ENCODE data around the gene ABL1.
"Not testable (repeated sequence)": the region's sequence is repeated elsewhere in the genome, so short reads cannot be mapped to it uniquely, and the experiment has no call there.

The ABL1 gene

DNA sequence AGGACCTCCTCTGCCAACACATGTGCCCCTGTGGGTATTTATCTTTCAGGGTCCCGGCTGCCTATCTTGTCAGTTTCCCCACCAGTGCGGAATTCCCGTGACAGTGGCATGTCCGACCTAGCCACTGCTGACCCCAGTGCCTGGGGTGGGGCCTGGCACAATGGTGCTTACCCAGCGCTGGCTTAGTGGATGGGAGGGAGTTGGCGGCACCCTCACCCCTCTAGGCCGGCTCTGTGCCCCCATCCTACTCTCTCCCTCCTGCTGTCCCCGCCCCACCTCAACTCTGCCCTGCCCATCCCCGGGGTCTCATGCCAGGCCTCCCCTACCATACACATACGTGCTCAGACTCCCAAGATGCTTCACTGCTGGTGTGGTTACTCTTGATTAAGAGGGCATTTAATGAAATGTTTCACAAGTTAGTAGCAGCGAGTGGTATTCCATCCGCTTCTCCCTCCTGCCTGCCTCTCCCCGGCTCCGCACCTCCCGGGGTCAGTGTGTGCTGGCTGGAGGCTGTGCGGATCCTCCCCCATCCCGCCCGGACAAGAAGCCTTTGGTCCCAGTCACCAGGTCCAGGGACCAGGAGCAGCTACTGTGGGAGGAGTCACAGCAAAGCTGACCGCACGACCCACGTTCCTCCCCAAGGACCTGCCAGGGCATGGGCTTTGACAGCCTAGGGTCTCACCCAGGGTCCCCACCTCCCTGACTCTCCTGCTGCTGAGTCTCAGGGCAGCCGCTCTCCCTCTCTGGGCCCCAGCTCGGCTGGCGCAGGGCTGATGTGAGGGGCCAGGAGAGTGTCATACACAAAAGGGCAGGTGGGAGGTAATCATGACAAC, 71.1 kb downstream of the ABL1 start:
- no peak for DNase-seq

DNA sequence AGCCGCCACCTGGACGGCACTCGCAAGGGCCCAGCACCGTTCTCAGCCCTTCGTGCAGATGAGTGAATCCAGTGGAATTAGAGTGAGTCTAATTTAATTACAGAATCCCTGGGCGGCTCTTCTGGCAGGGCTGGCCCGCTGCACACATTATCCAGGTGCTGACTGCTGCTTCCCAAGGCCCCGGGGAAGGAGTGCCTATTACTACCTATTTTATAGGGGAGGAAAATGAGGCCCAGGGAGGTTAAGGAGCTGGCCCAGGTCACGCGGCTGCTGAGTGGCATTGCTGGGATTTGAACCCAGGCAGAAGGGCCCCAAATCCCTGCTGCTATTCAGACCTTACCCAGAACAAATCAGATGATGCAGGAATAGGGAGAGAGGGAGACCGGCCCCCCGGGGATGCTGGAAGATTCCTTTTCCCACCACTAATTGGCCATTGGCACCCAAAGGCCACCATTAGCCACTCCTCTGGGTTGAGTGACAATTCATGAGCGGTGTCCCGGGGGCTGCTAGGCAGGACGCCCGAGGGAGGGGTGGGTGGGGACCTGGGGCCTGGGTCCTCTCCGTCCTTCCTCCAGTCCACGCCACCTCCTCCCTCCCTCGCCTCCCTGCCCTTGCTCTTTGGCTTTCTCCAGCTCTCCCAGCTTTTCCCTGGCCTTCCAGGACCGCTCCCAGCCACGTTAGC, 71.8 kb downstream of the ABL1 start:
- DNase-seq: no peak

DNA sequence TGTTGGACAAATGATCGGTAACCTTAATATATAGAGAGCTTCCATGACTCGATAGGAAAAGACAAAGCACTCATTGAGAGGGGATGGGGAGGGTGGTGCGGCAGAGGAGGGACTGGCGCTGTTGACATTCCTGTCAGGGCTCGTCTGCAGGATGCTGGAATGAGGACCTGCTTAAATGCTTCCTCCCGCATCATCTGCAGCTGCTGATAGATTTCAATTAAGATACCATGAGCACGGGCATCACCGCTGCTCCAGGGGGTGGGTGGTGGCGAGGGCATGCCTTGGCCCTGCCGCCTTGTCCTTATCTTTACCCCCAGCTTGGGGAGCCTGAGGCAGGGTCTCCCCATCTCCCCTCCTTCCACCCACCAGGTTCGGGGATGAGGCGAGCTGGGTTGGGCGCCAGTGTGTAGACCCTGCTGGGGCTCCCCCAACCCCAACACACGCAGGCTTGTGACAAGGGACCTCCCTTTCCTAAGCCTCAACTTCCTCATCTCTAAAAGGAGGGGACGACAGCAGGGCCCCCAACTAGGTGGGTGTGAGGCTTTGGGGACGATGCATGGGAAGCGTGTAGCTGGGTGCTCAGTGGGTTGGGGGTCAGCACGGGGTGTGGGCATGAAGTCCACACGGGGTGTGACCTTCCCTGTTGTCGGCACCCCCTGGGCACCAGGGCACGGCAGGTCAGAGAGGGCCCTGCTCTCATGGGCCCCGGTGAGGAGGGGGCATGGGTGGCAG, 73.3 kb downstream of the ABL1 start:
- no peak for DNase-seq

DNA sequence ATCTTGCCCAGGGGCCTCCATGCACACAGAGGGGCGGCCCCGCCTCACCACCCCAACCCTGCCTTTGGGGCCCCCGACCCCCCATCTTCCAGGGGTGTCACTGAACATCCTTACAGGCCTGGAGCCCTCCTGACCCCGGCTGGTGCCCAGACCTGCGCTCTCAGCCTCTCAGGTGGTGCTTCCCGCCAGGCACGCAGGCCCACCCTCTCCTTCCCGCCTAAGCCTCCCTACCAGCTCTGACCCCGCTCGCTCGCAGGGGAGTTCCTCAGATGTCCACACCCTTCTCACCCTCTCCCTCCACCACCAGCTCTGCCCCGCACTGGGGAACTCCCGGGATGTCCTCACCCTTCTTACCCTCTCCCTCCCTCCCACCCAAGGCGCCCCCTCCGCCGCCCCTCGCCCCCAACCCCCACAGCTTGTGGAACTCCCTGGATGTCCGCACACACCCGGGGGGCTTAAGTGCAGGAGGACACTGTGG, 73.9 kb downstream of the ABL1 start:
- no peak for DNase-seq

DNA sequence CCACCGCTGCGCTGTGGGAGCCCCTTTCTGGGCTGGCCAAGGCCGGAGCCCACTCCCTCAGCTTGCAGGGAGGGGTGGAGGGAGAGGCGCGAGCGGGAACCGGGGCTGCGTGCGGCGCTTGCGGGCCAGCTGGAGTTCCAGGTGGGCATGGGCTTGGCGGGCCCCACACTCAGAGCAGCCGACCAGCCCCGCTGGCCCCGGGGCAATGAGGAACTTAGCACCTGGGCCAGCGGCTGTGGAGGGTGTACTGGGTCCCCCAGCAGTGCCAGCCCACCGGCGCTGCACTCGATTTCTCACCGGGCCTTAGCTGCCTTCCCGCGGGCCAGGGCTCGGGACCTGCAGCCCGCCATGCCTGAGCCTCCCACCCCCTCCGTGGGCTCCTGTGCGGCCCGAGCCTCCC, 75.0 kb downstream of the ABL1 start:
- DNase-seq: not testable (repeated sequence)

DNA sequence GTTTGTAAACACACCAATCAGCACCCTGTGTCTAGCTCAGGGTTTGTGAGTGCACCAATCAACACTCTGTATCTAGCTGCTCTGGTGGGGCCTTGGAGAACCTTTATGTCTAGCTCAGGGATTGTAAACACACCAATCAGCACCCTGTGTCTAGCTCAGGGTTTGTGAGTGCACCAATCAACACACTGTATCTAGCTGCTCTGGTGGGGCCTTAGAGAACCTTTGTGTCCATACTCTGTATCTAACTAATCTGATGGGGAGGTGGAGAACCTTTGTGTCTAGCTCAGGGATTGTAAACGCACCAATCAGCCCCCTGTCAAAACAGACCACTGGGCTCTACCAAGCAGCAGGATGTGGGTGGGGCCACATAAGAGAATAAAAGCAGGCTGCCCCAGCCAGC, 75.6 kb downstream of the ABL1 start:
- not testable (repeated sequence) for DNase-seq

DNA sequence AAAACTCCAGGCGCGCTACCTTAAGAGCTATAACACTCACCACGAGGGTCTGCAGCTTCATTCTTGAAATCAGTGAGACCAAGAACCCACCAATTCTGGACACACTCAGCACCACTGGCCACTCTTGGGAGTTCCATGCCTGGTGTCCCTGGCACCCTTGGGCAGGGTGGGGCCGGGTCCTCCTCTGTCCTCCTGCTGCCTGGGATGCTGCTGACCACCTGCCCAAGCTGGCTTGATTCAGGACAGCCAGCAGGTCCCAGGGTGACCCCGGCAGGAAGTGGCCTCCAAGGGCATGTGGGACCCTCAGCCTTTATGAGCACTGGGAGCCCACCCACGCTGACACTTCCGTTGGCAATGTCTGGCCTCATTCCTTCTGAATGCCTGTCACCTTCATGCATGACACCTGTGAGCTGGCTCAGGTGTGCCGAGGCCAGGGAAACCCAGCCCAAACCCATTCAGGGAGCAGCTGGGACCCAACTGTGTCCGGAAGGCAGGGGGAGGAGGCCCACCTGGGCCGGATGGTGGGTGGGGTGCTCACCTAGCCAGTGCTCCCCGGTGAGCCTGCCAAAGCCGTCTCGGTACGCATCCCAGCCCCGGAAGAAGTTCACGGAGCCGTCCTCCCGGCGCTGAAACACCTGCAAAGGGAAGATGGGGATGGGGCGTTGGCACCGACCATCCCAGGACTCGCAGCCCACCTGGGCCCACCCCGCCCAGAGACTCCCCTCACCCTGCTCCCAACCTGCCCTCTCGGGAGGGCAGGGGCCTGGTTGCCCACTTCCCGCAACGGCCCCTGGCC, 76.4 kb downstream of the ABL1 start:
- DNase-seq: no peak

DNA sequence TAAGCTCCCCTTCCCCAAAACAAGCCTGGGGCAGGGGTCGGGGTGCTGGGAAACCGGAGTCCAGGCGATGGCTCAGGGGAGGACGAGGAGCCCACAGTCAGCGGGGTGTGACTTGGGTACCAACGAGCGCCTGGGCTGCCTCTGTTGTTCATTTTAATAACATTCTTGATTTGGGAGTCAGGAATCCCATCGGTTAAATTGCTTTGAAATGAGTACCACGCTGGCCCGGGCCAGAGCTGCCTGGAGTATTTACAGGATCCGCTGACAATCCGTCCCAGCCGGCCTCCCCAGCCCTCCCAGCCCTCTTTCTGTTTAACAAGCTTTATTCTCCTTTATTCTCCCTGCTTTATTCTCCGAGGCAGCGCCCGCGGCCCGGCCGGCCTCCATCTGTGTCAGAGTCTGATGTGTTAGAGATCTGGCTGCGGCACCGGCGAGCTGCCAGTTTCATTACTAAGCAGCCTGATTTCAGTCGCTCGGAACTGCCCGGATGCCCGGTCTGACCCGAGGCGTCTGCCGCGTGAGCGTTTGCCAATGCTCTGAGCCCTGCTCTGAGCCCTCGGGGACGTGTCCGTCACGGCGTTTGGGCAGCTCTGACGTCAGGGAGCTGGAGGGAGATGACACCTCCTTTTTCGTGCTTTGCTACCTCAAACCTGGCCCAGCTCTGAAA, 78.0 kb downstream of the ABL1 start:
- DNase-seq: no peak

DNA sequence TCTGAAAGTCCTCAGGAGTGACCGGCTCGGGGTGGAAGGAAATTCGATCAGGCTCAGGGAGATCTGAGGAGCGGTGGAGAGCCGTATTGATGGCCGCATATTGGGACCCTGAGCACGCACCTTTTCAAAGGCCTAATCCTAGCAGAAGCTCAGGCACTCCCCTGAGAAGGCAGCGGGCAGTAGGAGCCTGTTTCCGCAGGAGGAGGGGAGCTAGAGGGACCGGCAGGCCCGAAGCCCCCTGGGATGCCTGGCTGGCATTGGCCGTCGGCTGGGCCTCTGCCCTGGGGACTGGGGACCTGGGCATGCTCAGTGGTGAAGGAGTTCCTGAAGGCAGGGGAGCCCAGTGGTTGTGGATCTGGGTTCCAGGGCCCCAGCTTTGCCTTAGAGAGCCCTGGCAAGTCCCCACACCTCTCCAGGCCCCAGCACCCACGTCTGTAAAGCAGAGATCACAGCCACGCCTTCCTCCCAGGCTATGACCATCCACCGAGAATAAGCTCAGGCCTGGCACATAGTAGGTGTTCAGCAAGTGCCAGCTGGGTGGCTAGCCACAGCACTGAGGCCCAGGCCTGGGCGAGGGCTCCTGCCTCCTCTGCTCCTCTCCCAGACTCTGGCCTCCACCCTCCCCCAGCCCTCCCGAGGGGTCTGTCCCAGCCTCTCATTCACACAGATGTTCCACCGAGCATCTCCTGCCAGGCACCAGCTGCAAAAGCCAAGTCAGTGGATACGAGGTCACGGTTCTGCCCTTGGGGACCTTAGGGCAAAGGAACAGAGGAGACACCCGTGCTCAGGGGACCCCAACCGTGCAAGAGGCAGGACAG, 78.8 kb downstream of the ABL1 start:
- no peak for DNase-seq

DNA sequence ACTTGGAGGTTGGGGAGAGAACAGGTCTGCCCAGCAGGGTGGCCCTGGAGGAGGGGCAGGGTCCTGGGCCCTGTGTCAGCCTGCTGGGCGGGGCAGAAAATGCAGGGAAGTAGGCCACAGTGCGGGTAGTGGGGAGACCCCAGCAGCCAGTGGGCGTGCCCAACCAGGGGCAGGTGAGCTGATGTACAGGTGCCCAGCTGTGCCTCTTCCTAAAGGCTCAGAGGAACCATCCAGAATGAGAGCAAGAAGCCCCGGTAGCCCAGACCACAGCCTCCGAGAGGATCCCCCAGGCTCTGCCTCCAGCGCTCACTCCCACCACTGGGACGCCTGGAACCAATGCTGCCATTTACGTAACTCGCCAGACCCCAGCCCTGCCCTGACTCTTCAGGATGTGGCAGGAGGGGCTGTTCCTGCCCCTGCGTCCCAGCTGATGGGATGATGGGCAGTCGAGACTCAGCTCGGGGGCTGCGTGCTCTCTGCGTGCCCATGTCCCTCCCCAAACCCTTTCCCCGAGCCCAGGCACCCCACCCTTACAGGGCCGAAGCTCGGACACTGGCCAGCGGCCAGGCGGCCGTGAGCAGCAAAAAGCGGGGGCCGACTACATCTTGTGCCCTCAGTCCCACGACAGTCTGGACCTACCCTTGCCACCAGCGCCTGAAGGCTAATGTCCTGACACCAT, 79.5 kb downstream of the ABL1 start:
- DNase-seq: no peak

DNA sequence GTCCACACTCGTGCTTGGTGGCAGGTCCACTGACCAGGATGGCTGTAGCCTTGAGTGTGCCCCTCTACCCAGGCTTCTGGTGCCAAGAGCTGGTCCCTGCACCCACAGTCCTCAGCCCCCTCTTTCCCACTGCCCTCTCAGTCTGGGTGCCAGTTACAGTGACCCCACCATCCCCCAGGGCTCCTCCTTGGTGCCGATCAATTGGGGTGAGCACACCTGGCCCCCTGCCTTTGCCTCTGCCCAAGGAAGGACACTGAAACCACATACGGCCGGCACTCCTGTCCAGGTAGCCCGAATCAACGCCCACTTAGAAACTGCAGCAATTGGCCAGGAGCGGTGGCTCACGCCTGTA, 80.0 kb downstream of the ABL1 start:
- DNase-seq: no peak

DNA sequence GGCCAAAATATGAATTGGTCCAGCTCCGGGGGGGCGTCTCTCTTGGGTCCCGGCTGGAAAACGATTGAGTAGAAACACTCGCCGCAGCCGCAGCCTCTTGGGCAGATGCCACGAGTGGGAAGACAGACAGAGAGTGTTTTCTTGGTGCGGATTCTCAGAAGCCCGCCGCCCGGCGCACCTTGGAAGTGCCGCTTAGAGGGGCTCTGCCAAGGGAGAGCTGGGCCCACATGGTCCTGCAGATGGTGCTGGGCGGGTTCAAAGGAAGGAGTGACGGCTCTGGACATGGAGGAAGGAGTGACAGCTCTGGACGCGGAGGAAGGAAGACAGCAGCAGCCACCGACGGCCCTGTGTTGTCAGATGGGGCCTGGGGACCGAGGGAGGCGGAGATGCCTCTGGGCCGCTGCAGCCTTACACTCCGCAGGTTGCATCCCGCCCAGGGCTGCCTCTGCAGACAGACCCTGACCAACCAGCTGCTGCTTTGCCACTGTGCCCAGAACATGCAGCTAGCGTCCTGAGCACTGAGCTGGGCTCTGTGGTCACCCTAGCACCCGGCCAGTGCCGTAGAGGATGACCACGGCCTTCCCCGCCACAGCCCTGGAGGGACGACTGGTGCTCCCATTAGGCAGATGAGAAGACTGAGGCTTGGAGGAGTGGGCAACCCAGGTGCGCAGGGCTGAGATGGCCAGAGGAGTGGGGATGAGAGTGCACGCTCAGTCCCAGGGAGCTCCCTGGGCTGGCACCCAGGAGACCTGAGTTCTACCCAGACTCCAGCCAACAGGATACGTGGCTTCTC, 82.3 kb downstream of the ABL1 start:
- DNase-seq: no peak

DNA sequence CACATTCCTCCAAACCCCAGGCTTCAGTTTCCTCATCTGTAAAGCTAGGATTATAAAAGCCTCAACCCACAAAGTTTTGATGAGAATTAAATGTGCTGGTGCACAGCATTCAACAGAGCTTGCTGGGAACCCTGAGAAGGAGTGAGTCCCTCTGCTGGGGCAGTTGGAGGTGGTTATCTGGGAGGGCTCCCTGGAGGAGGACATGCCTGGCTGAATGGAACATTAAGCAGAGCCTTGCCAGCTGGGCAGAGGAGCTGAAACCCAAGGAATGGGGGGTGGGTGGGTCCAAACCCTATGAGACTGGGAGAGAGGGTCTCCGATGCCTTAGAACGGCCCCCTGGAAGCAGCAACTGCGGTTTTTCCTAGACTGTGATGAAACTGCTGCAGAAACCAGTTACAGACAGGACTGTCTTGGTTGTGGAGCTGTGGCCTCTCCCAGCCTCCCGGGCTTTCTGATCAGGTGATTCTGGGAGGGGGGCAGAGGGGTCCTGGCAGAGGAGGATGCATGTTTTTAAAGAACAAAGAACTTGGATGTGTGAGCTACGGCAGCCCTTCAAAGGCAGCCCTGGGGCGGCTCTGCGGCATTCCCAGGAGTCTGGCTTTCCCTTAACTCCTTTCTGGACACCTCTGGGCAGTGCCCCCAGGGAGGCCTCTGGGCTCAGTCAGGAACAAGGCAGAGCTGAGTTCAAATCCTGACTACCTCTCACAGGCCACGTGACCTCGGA, 83.2 kb downstream of the ABL1 start:
- DNase-seq: no peak

DNA sequence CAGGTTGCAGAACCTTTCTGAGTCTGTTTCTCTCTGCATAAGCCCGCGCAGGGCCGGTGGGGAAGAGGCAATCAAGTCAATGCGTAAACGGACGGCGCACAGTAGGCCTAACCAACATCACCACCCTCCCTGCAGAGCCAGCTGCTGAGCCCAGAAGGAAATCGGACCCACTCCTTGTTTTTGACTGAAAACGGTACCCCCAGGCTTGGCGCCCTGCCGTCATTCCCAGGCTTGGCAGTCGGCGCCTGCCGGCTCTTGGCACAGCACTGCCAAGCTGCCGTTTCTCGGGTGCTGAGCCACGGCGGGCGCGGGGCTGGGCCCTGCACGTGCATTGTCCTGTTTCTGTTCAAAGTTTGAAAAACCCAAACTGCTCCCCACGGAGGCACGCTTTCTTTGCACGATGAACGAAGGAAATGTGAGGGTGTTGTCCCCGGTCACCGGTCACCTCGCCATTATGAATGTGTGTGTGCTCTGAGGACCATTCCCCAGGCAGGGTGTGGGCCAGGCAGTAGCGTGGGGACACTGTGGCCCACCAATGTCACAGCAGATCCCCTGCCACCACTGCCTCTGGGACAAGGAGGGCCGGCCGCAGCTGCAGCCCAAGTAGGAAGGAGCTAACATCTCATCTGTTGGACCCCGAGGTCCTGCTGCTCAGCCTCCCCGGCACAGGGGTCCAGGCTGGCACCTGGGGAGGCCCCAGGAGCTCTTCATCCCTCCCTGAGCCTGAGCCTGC, 83.9 kb downstream of the ABL1 start:
- DNase-seq: no peak

DNA sequence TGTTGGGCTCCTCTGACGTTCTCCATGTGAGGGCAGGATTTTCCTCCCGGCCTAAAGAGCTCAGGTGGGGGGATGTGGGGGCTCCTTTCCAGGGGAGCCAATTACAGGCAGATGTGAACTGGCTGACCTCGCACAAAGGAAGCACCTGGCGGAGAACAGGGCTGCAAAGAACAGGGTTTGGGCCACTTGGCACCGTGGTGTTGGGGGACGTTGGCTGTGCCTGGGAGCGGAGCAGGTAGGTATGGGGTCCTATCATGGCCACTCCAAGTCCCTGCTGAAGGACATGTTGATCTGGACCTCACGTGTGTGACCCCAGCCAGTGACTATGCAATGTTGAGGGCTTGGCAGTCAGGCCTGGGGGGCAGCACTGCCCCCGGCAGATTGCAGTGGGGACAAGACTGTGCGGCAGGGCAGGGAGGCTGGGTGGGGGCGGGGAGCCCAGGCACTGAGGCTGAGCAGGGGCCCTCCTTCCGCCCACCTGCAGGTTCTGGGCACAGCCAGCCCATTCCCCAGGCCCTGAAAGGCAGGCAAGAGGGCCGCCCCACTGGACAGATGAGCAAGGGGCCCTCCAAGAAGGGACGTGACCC, 84.6 kb downstream of the ABL1 start:
- DNase-seq: no peak

DNA sequence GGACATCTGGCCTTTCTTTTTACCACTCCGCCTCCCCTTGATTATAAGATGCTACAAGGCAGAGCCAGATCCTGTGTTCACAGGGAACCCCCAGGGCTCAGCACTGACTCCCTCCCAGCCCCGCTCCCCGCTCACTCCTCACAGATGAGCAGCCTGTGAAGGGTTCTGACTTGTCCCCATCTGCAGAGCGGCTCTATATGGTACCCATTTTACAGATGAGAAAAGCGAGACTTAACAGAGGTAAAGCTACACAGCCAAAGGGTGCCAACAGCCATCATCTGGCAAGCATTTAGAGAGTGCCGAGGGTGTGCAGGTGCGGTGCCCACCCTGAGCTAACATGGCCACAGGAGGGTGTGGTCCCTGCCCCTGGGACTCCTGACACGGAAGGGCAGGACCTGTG, 85.2 kb downstream of the ABL1 start:
- DNase-seq: no peak

DNA sequence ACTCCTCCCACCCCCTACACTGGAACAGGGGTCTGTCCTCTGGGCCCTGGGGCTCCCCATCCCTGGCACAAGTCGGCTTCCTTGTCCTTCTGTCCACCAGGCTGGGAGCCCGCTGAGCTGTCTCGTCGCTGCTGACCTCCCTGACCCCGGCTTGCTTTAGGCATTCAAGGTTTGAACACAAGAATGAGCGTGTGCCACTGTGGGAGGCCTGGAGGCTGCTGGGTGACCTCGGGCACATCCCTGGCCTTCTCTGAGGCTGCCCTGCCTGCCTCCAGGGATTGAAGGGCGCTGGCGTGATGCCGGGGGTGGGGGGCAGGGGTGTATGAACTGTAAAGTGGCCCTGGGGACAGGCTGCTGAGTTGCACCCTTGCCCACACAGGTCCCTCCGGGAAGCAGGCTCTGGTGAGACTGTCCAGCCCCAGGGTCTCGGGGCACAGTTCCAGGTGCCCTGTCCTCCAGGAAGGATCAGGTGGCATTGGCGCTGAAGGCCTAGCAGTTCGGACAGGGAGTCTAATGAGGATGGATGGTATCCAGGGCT, 85.8 kb downstream of the ABL1 start:
- DNase-seq: no peak
